Psoas muscle (tissue), 8 donors: ENCODE measurements around the gene MCCC2. TPM values are rescaled to one million over a fixed set of nuclear protein-coding genes. Genes with fewer than 3 reads are reported as not detected.
"Not testable (repeated sequence)": the region's sequence is repeated elsewhere in the genome, so short reads cannot be mapped to it uniquely, and the experiment has no call there.

Source experiments
- ATAC-seq, 4 donors: fragments of 200-7000 bp; cut with Tn5 transposase; one replicate each; pipeline ENCODE4 v1.9.1; 2020; ENCODE audit warnings: moderate library complexity in 3 of 4, mild to moderate bottlenecking in 2 of 4
- DNase-seq, 2 donors: peaks; one replicate each; pipeline ENCODE4 v3.0.0-alpha.2; 2020
- H3K27ac ChIP-seq: fragments of 200-600 bp; one replicate; pipeline ENCODE4 v1.8.0; 2022
- H3K27me3 ChIP-seq, 3 donors: fragments of 200-600 bp in 1 of 3; one replicate each; pipeline versions ENCODE4 v1.6.1 to v1.8.0; 2013 to 2022; ENCODE audit warnings: low read length in 2 of 3, mild to moderate bottlenecking in 2 of 3, moderate library complexity in 1 of 3; ENCODE audit not compliant: insufficient read depth in 3 of 3
- H3K36me3 ChIP-seq, 2 donors: fragments of 200-600 bp in 1 of 2; one replicate each; pipeline versions ENCODE4 v1.6.1 to v1.8.0; 2013 to 2022; ENCODE audit warnings: low read depth in 1 of 2, mild to moderate bottlenecking in 1 of 2, moderate library complexity in 1 of 2; ENCODE audit not compliant: insufficient read depth in 1 of 2
- H3K4me1 ChIP-seq: fragments of 200-600 bp; one replicate; pipeline ENCODE4 v1.8.0; 2022
- H3K4me3 ChIP-seq: fragments of 200-600 bp; one replicate; pipeline ENCODE4 v1.8.0; 2022; ENCODE audit warnings: mild to moderate bottlenecking
- H3K9me3 ChIP-seq: fragments of 200-600 bp; one replicate; pipeline ENCODE4 v1.8.0; 2022
- CTCF ChIP-seq: fragments of 200-600 bp; IDR thresholded peaks from one replicate; pipeline ENCODE4 v1.8.0; 2022; ENCODE audit warnings: antibody characterized with exemption
- WGBS, 3 donors: extraction: QIAGEN DNeasy Blood & Tissue Kit; methylation state at CpG; one replicate each; pipeline versions ENCODE4 v1.1.6 to v1.1.7; 2013; 5-methylcytosine and 5-hydroxymethylcytosine counted together
- intact Hi-C, 2 donors: fragments of 100-400 bp; cut with DNase I; formaldehyde crosslinking; loops; one replicate each; pipeline versions ENCODE4 v1.11.0 to v1.14.2; 2022
- polyA plus RNA-seq, 3 donors: library from polyadenylated mRNA; stranded (reverse); fragments of 200-250 nt; gene quantifications; one replicate each; pipeline ENCODE4 v1.2.3, GENCODE V29; 2013
- total RNA-seq, 4 donors: library from RNA; stranded (reverse); fragmentation: NEBNext Ultra II Directional in 2 of 4; extraction: Animal tissue kit (Norgen Biotek cat#: 25700) in 2 of 4; gene quantifications; one replicate each; pipeline versions ENCODE4 v1.2.1 to v1.2.4, GENCODE V29; 2021 to 2023
- donor health status: healthy with polysubstance abuse.
- donor health status: DM: no; HTN: no; CAD: no; lungs with moderate emphysema.
- donor health status: Bipolar disorder and iron deficiency.
- donor health status: healthy.
- donor health status: DM: yes; HTN: yes; CAD: no.
- donor health status: DM: no; HTN: no; CAD: no.
- donor health status: DM: no; HTN: no; CAD: no.
- donor health status: DM: yes; HTN: yes; CAD: no.

The MCCC2 gene
- total and polyA plus RNA-seq, 7 donors = 24.8 to 44.0 (median 39.0) TPM

GRCh38 chr5:71601222-71602026 lies 14.3 kb downstream of the MCCC2 start:
- no peaks in the 10 kb centered on the region for H3K27me3 ChIP-seq
- TF ChIP-seq CTCF = peak; percentile 44
- intact Hi-C loops = no loop called here
- H3K27ac ChIP-seq = peak overlapping the region; percentile 20
- ATAC-seq = peak; percentile 71 to 91 (median 86)
- H3K36me3 ChIP-seq = peaks cover 11 to 77% of the 10 kb centered on the region in 2 donors
- H3K4me3 ChIP-seq = no peak overlapping the region
- 51 to 74% (median 59%) methylated on average over 6 of the region's 6 CpGs for WGBS, 3 donors
- no peaks in the 10 kb centered on the region for H3K9me3 ChIP-seq
- H3K4me1 ChIP-seq = no peaks in the 10 kb centered on the region
- no peak for DNase-seq

GRCh38 chr5:71609916-71610315 lies 22.8 kb downstream of the MCCC2 start:
- H3K4me1 ChIP-seq, DNase-seq, ATAC-seq, H3K9me3 ChIP-seq, H3K4me3 ChIP-seq, intact Hi-C loops, H3K27me3 ChIP-seq, H3K27ac ChIP-seq: not testable (repeated sequence)
- 96 to 99% (median 97%) methylated on average over 10 to 15 of the region's 16 CpGs for WGBS, 3 donors
- H3K36me3 ChIP-seq = peaks cover 0 to 17% of the 10 kb centered on the region in 2 donors

- Histone ChIP-seq H3K4me1 (no peaks in the 10 kb centered on the region), H3K36me3 (peaks cover 11 to 34% of the 10 kb centered on the region in 2 donors), H3K9me3 (no peaks in the 10 kb centered on the region), H3K27me3 (no peaks in the 10 kb centered on the region), H3K4me3 (no peak overlapping the region), H3K27ac (no peak overlapping the region)
- 70 to 97% (median 97%) methylated on average over 4 of the region's 4 CpGs for WGBS, 3 donors
- ATAC-seq = no peak
- no peak for TF ChIP-seq CTCF
- intact Hi-C loops = no loop called here
- no peak for DNase-seq
Observed at GRCh38 chr5:71615809-71616208, 28.7 kb downstream of the MCCC2 start.

- H3K4me1 ChIP-seq = no peaks in the 10 kb centered on the region
- H3K27ac ChIP-seq = no peak overlapping the region
- no peaks in the 10 kb centered on the region for H3K9me3 ChIP-seq
- no peak for TF ChIP-seq CTCF
- 89 to 98% (median 97%) methylated on average over 2 of the region's 2 CpGs for WGBS, 3 donors
- peaks cover 11 to 25% of the 10 kb centered on the region in 2 donors for H3K36me3 ChIP-seq
- H3K27me3 ChIP-seq = no peaks in the 10 kb centered on the region
- DNase-seq (no peak), ATAC-seq (no peak)
- intact Hi-C loops = no loop called here
- H3K4me3 ChIP-seq = no peak overlapping the region
Observed at GRCh38 chr5:71620630-71621029, 33.5 kb downstream of the MCCC2 start.

- Histone ChIP-seq H3K4me3 (no peak overlapping the region), H3K36me3 (peaks cover 8 to 19% of the 10 kb centered on the region in 2 donors), H3K9me3 (no peaks in the 10 kb centered on the region), H3K27ac (no peak overlapping the region), H3K27me3 (no peaks in the 10 kb centered on the region), H3K4me1 (no peaks in the 10 kb centered on the region)
- no peak for TF ChIP-seq CTCF
- 92 to 99% (median 98%) methylated on average over 3 of the region's 3 CpGs for WGBS, 3 donors
- DNase-seq (no peak), ATAC-seq (no peak)
- intact Hi-C loops = no loop called here
Observed at GRCh38 chr5:71621268-71621667, 34.1 kb downstream of the MCCC2 start.
